ENCODE results near the gene RAD51B. TPM values are rescaled to one million over a fixed set of nuclear protein-coding genes. Genes with fewer than 3 reads are reported as not detected.

The RAD51B gene
- total and polyA plus RNA-seq, 9 of the 15 experiments (the other 6 are each of a cell fraction or from before 2014, with no cell fraction given), result 8.5 to 17.3 (median 11.3) TPM

DNA sequence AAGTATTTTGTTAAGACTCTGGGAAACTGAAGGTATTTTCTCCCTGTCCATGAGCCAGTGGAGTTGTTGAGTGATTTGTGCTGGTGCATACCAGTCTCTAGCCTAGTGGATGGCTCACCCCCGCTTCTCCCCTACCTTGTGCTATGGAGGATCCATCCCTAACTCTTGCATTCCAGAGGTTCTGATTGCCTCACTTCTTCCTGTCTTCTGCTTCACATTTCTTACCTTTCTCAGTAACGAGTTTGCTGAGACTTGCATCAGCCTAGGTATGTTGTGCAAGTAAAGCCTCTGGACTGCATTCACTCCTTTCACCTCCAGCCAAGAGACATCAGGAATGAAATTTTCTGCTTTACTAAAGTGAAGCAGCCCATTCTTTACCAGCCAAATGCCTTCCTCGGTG lies 581.7 kb downstream of the RAD51B start (continued):
- TF ChIP-seq FOXJ3 (CRISPR knock-in tag; IDR thresholded peaks at IDR 0.05), result no peak
- no peak for TF ChIP-seq TAF15 (IDR thresholded peaks at IDR 0.05; ENCODE audit: low read depth, low read length)
- TF ChIP-seq ETV1 (tag; conservative IDR thresholded peaks at IDR 0.05; ENCODE audit: low read depth), result peak; percentile 12; the same call in 1 of the 2 replicates
- no peak for TF ChIP-seq DACH1 (IDR thresholded peaks at IDR 0.05; ENCODE audit: partially characterized antibody)
- TF ChIP-seq, protein P1, sequence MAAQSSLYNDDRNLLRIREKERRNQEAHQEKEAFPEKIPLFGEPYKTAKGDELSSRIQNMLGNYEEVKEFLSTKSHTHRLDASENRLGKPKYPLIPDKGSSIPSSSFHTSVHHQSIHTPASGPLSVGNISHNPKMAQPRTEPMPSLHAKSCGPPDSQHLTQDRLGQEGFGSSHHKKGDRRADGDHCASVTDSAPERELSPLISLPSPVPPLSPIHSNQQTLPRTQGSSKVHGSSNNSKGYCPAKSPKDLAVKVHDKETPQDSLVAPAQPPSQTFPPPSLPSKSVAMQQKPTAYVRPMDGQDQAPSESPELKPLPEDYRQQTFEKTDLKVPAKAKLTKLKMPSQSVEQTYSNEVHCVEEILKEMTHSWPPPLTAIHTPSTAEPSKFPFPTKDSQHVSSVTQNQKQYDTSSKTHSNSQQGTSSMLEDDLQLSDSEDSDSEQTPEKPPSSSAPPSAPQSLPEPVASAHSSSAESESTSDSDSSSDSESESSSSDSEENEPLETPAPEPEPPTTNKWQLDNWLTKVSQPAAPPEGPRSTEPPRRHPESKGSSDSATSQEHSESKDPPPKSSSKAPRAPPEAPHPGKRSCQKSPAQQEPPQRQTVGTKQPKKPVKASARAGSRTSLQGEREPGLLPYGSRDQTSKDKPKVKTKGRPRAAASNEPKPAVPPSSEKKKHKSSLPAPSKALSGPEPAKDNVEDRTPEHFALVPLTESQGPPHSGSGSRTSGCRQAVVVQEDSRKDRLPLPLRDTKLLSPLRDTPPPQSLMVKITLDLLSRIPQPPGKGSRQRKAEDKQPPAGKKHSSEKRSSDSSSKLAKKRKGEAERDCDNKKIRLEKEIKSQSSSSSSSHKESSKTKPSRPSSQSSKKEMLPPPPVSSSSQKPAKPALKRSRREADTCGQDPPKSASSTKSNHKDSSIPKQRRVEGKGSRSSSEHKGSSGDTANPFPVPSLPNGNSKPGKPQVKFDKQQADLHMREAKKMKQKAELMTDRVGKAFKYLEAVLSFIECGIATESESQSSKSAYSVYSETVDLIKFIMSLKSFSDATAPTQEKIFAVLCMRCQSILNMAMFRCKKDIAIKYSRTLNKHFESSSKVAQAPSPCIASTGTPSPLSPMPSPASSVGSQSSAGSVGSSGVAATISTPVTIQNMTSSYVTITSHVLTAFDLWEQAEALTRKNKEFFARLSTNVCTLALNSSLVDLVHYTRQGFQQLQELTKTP (IDR thresholded peaks at IDR 0.05; ENCODE audit: low read depth in 1 of 2, partially characterized antibody in 2 of 2), result no peak
- TF ChIP-seq SMARCA5 (IDR thresholded peaks at IDR 0.05), result no peak
- no peak for TF ChIP-seq ZNF644 (tag; IDR thresholded peaks at IDR 0.05; ENCODE audit: low read depth)
- peak; percentile 76 for TF ChIP-seq CTBP1 (IDR thresholded peaks at IDR 0.05; ENCODE audit: borderline replicate concordance)
- TF ChIP-seq MCM2 (IDR thresholded peaks at IDR 0.05; ENCODE audit: low read depth), result no peak
- no peak for TF ChIP-seq KDM1A (IDR thresholded peaks at IDR 0.05)
- TF ChIP-seq CXXC5 (CRISPR knock-in tag; IDR thresholded peaks at IDR 0.05), result peak; percentile 46; the same call in 1 of the 2 replicates
- TF ChIP-seq ZC3H4 (CRISPR knock-in tag; IDR thresholded peaks at IDR 0.05; ENCODE audit: borderline replicate concordance), result no peak
- no peak for TF ChIP-seq ARID2 (IDR thresholded peaks at IDR 0.05)
- TF ChIP-seq MBD2 (IDR thresholded peaks at IDR 0.05; ENCODE audit: borderline replicate concordance, low read depth), result no peak
- TF ChIP-seq RHOXF2B (CRISPR knock-in tag; conservative IDR thresholded peaks at IDR 0.05), result no peak
- TF ChIP-seq, protein P2, sequence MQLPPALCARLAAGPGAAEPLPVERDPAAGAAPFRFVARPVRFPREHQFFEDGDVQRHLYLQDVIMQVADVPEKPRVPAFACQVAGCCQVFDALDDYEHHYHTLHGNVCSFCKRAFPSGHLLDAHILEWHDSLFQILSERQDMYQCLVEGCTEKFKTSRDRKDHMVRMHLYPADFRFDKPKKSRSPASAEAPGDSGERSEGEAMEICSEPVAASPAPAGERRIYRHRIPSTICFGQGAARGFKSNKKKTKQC (CRISPR knock-in tag; IDR thresholded peaks at IDR 0.05), result no peak
- TF ChIP-seq ZBTB12 (CRISPR knock-in tag; IDR thresholded peaks at IDR 0.05), result no peak
- no peak for TF ChIP-seq NELFE (IDR thresholded peaks at IDR 0.05; ENCODE audit: insufficient read depth, insufficient read length)
- TF ChIP-seq RBM17 (IDR thresholded peaks at IDR 0.05; ENCODE audit: borderline replicate concordance, low read depth, low read length), result no peak
- no peak for TF ChIP-seq U2AF1 (optimal IDR thresholded peaks at IDR 0.05; ENCODE audit: low read depth, low read length)
- TF ChIP-seq, protein P3, sequence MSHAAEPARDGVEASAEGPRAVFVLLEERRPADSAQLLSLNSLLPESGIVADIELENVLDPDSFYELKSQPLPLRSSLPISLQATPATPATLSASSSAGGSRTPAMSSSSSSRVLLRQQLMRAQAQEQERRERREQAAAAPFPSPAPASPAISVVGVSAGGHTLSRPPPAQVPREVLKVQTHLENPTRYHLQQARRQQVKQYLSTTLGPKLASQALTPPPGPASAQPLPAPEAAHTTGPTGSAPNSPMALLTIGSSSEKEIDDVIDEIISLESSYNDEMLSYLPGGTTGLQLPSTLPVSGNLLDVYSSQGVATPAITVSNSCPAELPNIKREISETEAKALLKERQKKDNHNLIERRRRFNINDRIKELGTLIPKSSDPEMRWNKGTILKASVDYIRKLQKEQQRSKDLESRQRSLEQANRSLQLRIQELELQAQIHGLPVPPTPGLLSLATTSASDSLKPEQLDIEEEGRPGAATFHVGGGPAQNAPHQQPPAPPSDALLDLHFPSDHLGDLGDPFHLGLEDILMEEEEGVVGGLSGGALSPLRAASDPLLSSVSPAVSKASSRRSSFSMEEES (CRISPR knock-in tag; IDR thresholded peaks at IDR 0.05), result no peak
- TF ChIP-seq RUNX1 (IDR thresholded peaks at IDR 0.05; ENCODE audit: low read depth), result no peak

Data from K562 (cell line).